ENCODE results near the gene GTF2IRD1.
"Not testable (repeated sequence)": the region's sequence is repeated elsewhere in the genome, so short reads cannot be mapped to it uniquely, and the experiment has no call there.

GTF2IRD1 gene

DNA sequence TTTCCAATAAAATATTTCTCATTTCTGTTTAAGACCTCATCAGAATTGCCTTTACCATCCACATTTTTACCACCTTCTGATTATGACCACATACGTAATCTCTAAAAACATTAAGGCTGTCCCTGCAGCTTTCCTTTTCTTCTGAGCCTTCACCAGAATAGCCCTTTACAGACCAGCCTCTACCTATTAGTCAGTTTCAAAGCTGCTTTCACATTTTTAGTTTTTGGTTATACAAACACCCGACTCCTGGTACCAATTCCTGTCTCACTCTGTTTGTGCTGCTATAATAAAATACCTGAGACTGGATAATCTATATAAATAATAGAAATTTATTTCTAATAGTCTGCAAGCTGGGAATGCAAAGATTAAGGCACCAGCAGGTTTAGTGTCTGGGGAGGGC is 15.4 kb upstream of the GTF2IRD1 start:
- H3K9me2 ChIP-seq (ENCODE audit: low read depth, low read length), result no peaks in the 10 kb centered on the region
- H3K4me1 ChIP-seq (ENCODE audit: insufficient read depth, low read length, severe bottlenecking), result no peaks in the 10 kb centered on the region
- no peaks in the 10 kb centered on the region for H3F3A ChIP-seq (ENCODE audit: insufficient read depth, low read length)
- peaks cover 5% of the 10 kb centered on the region; the same call in 1 of the 2 replicates for H3K36me3 ChIP-seq (ENCODE audit: insufficient read depth, low read length)
- H3K9ac ChIP-seq (ENCODE audit: low read length), result no peak overlapping the region
- H4K20me1 ChIP-seq (ENCODE audit: insufficient read depth, low read length), result no peaks in the 10 kb centered on the region
- H3K27me3 ChIP-seq (ENCODE audit: insufficient read depth, low read length), result peaks cover 13% of the 10 kb centered on the region; the same call in 1 of the 2 replicates
- H3K79me2 ChIP-seq (ENCODE audit: insufficient read depth, low read length), result no peaks in the 10 kb centered on the region
- no peak overlapping the region for H3K4me2 ChIP-seq (ENCODE audit: low read length)
- H2AFZ ChIP-seq (ENCODE audit: low read length), result no peak overlapping the region
- H3K9me3 ChIP-seq (ENCODE audit: low read length), result peaks cover 9% of the 10 kb centered on the region
- TF ChIP-seq EZH2 (IDR thresholded peaks at IDR 0.05; ENCODE audit: borderline replicate concordance, low read length), result no peak
- TF ChIP-seq, protein P1, sequence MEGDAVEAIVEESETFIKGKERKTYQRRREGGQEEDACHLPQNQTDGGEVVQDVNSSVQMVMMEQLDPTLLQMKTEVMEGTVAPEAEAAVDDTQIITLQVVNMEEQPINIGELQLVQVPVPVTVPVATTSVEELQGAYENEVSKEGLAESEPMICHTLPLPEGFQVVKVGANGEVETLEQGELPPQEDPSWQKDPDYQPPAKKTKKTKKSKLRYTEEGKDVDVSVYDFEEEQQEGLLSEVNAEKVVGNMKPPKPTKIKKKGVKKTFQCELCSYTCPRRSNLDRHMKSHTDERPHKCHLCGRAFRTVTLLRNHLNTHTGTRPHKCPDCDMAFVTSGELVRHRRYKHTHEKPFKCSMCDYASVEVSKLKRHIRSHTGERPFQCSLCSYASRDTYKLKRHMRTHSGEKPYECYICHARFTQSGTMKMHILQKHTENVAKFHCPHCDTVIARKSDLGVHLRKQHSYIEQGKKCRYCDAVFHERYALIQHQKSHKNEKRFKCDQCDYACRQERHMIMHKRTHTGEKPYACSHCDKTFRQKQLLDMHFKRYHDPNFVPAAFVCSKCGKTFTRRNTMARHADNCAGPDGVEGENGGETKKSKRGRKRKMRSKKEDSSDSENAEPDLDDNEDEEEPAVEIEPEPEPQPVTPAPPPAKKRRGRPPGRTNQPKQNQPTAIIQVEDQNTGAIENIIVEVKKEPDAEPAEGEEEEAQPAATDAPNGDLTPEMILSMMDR (IDR thresholded peaks at IDR 0.05; ENCODE audit: low read length), result no peak
- H3K27ac ChIP-seq (ENCODE audit: low read depth, low read length, poor library complexity, severe bottlenecking), result no peak overlapping the region
- no peak overlapping the region for H3K4me3 ChIP-seq (ENCODE audit: low read depth, low read length, poor library complexity, severe bottlenecking)

DNA sequence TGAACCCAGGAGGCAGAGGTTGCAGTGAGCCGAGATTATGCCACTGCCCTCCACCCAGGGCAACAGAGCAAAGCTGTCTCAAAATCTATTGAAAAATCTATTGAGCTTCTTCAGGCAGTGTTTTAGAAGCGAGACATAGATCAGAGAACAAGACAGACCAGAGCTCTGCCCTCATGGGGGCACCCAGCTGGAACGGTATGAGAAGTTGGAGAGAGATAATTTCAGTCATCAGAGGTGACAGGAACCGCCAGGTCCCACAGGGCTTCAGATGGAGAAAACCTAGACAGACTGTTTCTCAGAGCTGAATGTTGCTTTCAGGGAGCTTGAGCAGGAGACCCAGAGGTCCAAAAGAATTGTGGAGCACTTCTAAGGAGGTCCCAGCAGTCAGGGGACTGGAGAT is 14.2 kb upstream of the GTF2IRD1 start:
- TF ChIP-seq, protein P1 (IDR thresholded peaks at IDR 0.05; ENCODE audit: low read length), result no peak
- no peak for TF ChIP-seq EZH2 (IDR thresholded peaks at IDR 0.05; ENCODE audit: borderline replicate concordance, low read length)
- no peak overlapping the region for H3K9ac ChIP-seq (ENCODE audit: low read length)

DNA sequence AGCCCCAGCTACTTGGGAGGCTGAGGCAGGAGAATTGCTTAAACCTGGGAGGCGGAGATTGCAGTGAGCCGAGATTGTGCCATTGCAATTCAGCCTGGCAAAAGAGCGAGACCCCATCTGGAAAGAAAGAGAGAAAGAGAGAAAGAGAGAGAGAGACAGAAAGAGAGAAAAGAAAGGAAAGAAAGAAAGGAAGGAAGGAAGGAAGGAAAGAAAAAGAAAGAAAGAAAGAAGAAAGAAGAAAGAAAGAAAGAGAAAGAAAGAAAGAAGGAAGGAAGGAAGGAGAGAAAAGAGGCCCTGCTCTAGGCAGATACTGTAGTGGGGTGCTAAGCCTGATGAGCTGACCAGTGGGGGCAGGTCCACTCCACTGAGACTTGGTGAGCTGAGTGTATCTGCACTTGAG is 13.6 kb upstream of the GTF2IRD1 start:
- H3K9me2 ChIP-seq (ENCODE audit: low read depth, low read length); H3K9me3 ChIP-seq (ENCODE audit: low read length); H3K27ac ChIP-seq (ENCODE audit: low read depth, low read length, poor library complexity, severe bottlenecking); H2AFZ ChIP-seq (ENCODE audit: low read length); H3K4me1 ChIP-seq (ENCODE audit: insufficient read depth, low read length, severe bottlenecking); H4K20me1 ChIP-seq (ENCODE audit: insufficient read depth, low read length); H3K4me2 ChIP-seq (ENCODE audit: low read length); H3K4me3 ChIP-seq (ENCODE audit: low read depth, low read length, poor library complexity, severe bottlenecking); H3K9ac ChIP-seq (ENCODE audit: low read length); H3K79me2 ChIP-seq (ENCODE audit: insufficient read depth, low read length); H3K36me3 ChIP-seq (ENCODE audit: insufficient read depth, low read length); H3F3A ChIP-seq (ENCODE audit: insufficient read depth, low read length): not testable (repeated sequence)
- H3K27me3 ChIP-seq (ENCODE audit: insufficient read depth, low read length), result peaks cover 20% of the 10 kb centered on the region

More for the DNA sequence above, 14.2 kb upstream of the GTF2IRD1 start:
- H3K9me3 ChIP-seq (ENCODE audit: low read length), result peaks cover 9% of the 10 kb centered on the region
- H3K79me2 ChIP-seq (ENCODE audit: insufficient read depth, low read length), result no peaks in the 10 kb centered on the region
- no peak overlapping the region for H3K4me2 ChIP-seq (ENCODE audit: low read length)
- H4K20me1 ChIP-seq (ENCODE audit: insufficient read depth, low read length), result no peaks in the 10 kb centered on the region
- H3K9me2 ChIP-seq (ENCODE audit: low read depth, low read length), result no peaks in the 10 kb centered on the region
- peaks cover 20% of the 10 kb centered on the region for H3K27me3 ChIP-seq (ENCODE audit: insufficient read depth, low read length)
- H3K27ac ChIP-seq (ENCODE audit: low read depth, low read length, poor library complexity, severe bottlenecking), result no peak overlapping the region
- no peak overlapping the region for H3K4me3 ChIP-seq (ENCODE audit: low read depth, low read length, poor library complexity, severe bottlenecking)
- H3F3A ChIP-seq (ENCODE audit: insufficient read depth, low read length), result no peaks in the 10 kb centered on the region
- H2AFZ ChIP-seq (ENCODE audit: low read length), result no peak overlapping the region
- peaks cover 5% of the 10 kb centered on the region; the same call in 1 of the 2 replicates for H3K36me3 ChIP-seq (ENCODE audit: insufficient read depth, low read length)
- no peaks in the 10 kb centered on the region for H3K4me1 ChIP-seq (ENCODE audit: insufficient read depth, low read length, severe bottlenecking)

DNA sequence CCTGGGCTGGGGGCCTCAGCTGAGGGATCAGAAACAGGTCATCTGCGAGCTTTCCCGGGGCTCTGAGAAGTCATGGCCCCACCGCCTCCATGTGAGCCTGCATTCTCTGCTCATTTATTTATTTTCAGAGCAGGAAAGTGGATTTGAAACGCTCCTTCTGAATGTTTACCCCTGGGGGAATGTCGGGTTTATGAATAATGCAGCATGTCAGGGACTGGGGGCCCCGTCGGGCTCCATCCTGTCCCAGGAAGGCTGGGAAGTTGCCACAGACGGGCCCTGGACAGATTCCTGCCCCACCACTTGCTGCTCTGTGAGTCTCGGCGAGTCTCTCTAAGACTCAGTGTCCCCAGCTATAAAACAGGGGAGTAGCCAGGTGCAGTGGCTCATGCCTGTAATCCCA is 11.9 kb upstream of the GTF2IRD1 start:
- no peak overlapping the region for H3K4me2 ChIP-seq (ENCODE audit: low read length)
- no peaks in the 10 kb centered on the region for H4K20me1 ChIP-seq (ENCODE audit: insufficient read depth, low read length)
- peaks cover 20% of the 10 kb centered on the region for H3K27me3 ChIP-seq (ENCODE audit: insufficient read depth, low read length)
- no peak overlapping the region for H2AFZ ChIP-seq (ENCODE audit: low read length)
- H3F3A ChIP-seq (ENCODE audit: insufficient read depth, low read length), result no peaks in the 10 kb centered on the region
- H3K9ac ChIP-seq (ENCODE audit: low read length), result no peak overlapping the region
- no peaks in the 10 kb centered on the region for H3K79me2 ChIP-seq (ENCODE audit: insufficient read depth, low read length)
- H3K4me1 ChIP-seq (ENCODE audit: insufficient read depth, low read length, severe bottlenecking), result no peaks in the 10 kb centered on the region
- H3K36me3 ChIP-seq (ENCODE audit: insufficient read depth, low read length), result peaks cover 5% of the 10 kb centered on the region; the same call in 1 of the 2 replicates
- H3K9me2 ChIP-seq (ENCODE audit: low read depth, low read length), result no peaks in the 10 kb centered on the region
- H3K4me3 ChIP-seq (ENCODE audit: low read depth, low read length, poor library complexity, severe bottlenecking), result no peak overlapping the region
- no peak for TF ChIP-seq EZH2 (IDR thresholded peaks at IDR 0.05; ENCODE audit: borderline replicate concordance, low read length)
- TF ChIP-seq, protein P1 (IDR thresholded peaks at IDR 0.05; ENCODE audit: low read length), result no peak
- H3K9me3 ChIP-seq (ENCODE audit: low read length), result peaks cover 9% of the 10 kb centered on the region
- no peak overlapping the region for H3K27ac ChIP-seq (ENCODE audit: low read depth, low read length, poor library complexity, severe bottlenecking)
